HepG2 (cell line): ENCODE results near the gene CDK14. TPM values are rescaled to one million over a fixed set of nuclear protein-coding genes. Genes with fewer than 3 reads are reported as not detected.

Source experiments
- ATAC-seq: fragments of 200-7000 bp; cut with Tn5 transposase; 3 replicates; pipeline ENCODE4 v1.9.1; 2020; ENCODE audit warnings: mild to moderate bottlenecking, moderate library complexity
- BruUV-seq: library from RNA; stranded (reverse); fragments of 400-500 nt; replicated peaks from 2 replicates; lab custom pipeline; 2021; lab: Mats Ljungman, UMichigan
- CTCF ChIA-PET: fragments of 300-600 bp; formaldehyde crosslinking; extraction: SDS; loops from one replicate; lab custom pipeline; 2021; ENCODE audit warnings: low total read pairs, inconsistent platforms, low intra/inter-chr PET ratio; lab: Yijun Ruan, JAX
- POLR2A ChIA-PET: fragments of 350-600 bp; sonication (Branson Sonifier 250); formaldehyde crosslinking; loops from one replicate; lab custom pipeline; 2020; ENCODE audit warnings: antibody characterized with exemption, inconsistent platforms; lab: Yijun Ruan, JAX
- DNase-seq: peaks from one replicate; pipeline ENCODE4 v3.0.0-alpha.2; 2015; ENCODE audit warnings: low spot score
- FAIRE-seq: peaks from 3 replicates; lab custom pipeline; 2011; peaks lifted over from hg19 to GRCh38; lab: Jason Lieb, UNC
- H2AFZ ChIP-seq: one replicate; pipeline ENCODE4 v1.6.1; 2011; ENCODE audit warnings: low read length, inconsistent platforms
- H3K27ac ChIP-seq: fragments of 300-600 bp; 3 replicates; pipeline ENCODE4 v1.8.0; 2011; ENCODE audit warnings: mixed run types, mild to moderate bottlenecking, mixed read lengths, low read length, inconsistent platforms; ENCODE audit not compliant: insufficient read depth; ENCODE audit errors: extremely low read length
- H3K27me3 ChIP-seq, 2 experiments: fragments of 200-600 bp in 1 of 2; 2 replicates in 1 of 2; 3 replicates in 1 of 2; pipeline versions ENCODE4 v1.6.0 to v1.8.0; 2011; ENCODE audit warnings: low read length in 2 of 2, mild to moderate bottlenecking in 2 of 2, moderate library complexity in 2 of 2, inconsistent platforms in 1 of 2; ENCODE audit not compliant: insufficient read depth in 2 of 2, control insufficient read depth in 1 of 2
- H3K36me3 ChIP-seq, 2 experiments: fragments of 200-600 bp in 1 of 2; replicated peaks in 1 of 2; 2 replicates in 1 of 2; 3 replicates in 1 of 2; pipeline versions ENCODE4 v1.5.1 to v1.8.0; 2011; ENCODE audit warnings: low read length in 2 of 2, inconsistent platforms in 1 of 2; ENCODE audit not compliant: insufficient read depth in 2 of 2, control insufficient read depth in 1 of 2
- H3K4me1 ChIP-seq: 2 replicates; pipeline ENCODE4 v1.5.1; 2012; ENCODE audit warnings: low read length, inconsistent platforms; ENCODE audit not compliant: insufficient read depth
- H3K4me2 ChIP-seq: 2 replicates; pipeline ENCODE4 v1.6.0; 2011; ENCODE audit warnings: low read depth, low read length, inconsistent platforms
- H3K4me3 ChIP-seq, 3 experiments: fragments of 200-600 bp in 1 of 3; sonication (generic), shearing (Covaris generic) in 1 of 3; replicated peaks in 1 of 3; 2 replicates each; pipeline ENCODE4 v1.5.1; 2011 to 2016; ENCODE audit warnings: low read length in 3 of 3, inconsistent platforms in 2 of 3, low read depth in 2 of 3, mild to moderate bottlenecking in 2 of 3, control low read depth in 1 of 3, mixed read lengths in 1 of 3; ENCODE audit not compliant: insufficient read depth in 1 of 3
- H3K79me2 ChIP-seq: one replicate; pipeline ENCODE4 v1.6.1; 2011; ENCODE audit warnings: low read length, inconsistent platforms; ENCODE audit not compliant: insufficient read depth
- H3K9ac ChIP-seq: 2 replicates; pipeline ENCODE4 v1.6.0; 2011; ENCODE audit warnings: mild to moderate bottlenecking, low read depth, low read length, inconsistent platforms; ENCODE audit not compliant: insufficient read depth
- H3K9me3 ChIP-seq: 2 replicates; pipeline ENCODE4 v1.5.1; 2012; ENCODE audit warnings: mild to moderate bottlenecking, low read length
- H4K20me1 ChIP-seq: 2 replicates; pipeline ENCODE4 v1.6.0; 2011; ENCODE audit warnings: inconsistent platforms, mild to moderate bottlenecking, low read length, moderate library complexity; ENCODE audit not compliant: insufficient read depth
- CAMTA2 ChIP-seq: sonication (generic); formaldehyde crosslinking; IDR thresholded peaks from 2 replicates; pipeline ENCODE4 v1.4.0; 2020; ENCODE audit warnings: mild to moderate bottlenecking, missing genetic modification reagents, borderline replicate concordance
- CREB1 ChIP-seq, 2 experiments: fragments of 450-650 bp in 1 of 2; IDR thresholded peaks; 2 replicates each; pipeline ENCODE4 v1.6.1; 2016 to 2017; ENCODE audit warnings: control low read depth in 1 of 2, mild to moderate bottlenecking in 1 of 2, missing compliant biosample characterization in 1 of 2, missing genetic modification characterization in 1 of 2
- CREB3 ChIP-seq: sonication (generic); formaldehyde crosslinking; IDR thresholded peaks from 2 replicates; pipeline ENCODE4 v1.5.0; 2020; ENCODE audit warnings: missing genetic modification reagents
- ELF1 ChIP-seq: sonication (generic); formaldehyde crosslinking; IDR thresholded peaks from 2 replicates; pipeline ENCODE4 v1.4.0; 2020; ENCODE audit warnings: missing genetic modification reagents
- MTERF4 ChIP-seq: sonication (generic); formaldehyde crosslinking; IDR thresholded peaks from 2 replicates; pipeline ENCODE4 v1.8.0; 2023; ENCODE audit warnings: mild to moderate bottlenecking, missing genetic modification reagents
- NCOA2 ChIP-seq: sonication (generic); formaldehyde crosslinking; IDR thresholded peaks from 2 replicates; pipeline ENCODE4 v1.8.0; 2022; ENCODE audit warnings: inconsistent platforms
- NFIB ChIP-seq: sonication (generic); formaldehyde crosslinking; IDR thresholded peaks from 2 replicates; pipeline ENCODE4 v1.9.0; 2021; ENCODE audit warnings: missing genetic modification reagents, mild to moderate bottlenecking, borderline replicate concordance
- REL ChIP-seq: sonication (generic); formaldehyde crosslinking; conservative IDR thresholded peaks from 2 replicates; pipeline ENCODE4 v1.8.0; 2022; ENCODE audit warnings: mild to moderate bottlenecking, missing genetic modification reagents, moderate library complexity
- RNF2 ChIP-seq: fragments of 450-650 bp; conservative IDR thresholded peaks from 2 replicates; pipeline ENCODE4 v1.6.1; 2016; ENCODE audit warnings: low read depth
- TEAD3 ChIP-seq: optimal IDR thresholded peaks from 2 replicates; pipeline ENCODE3; 2016; ENCODE audit warnings: borderline replicate concordance
- TERF1 ChIP-seq: sonication (generic); formaldehyde crosslinking; IDR thresholded peaks from 2 replicates; pipeline ENCODE4 v1.8.0; 2022; ENCODE audit warnings: mild to moderate bottlenecking, missing genetic modification reagents, moderate library complexity
- U2AF1 ChIP-seq: fragments of 200-400 bp; formaldehyde crosslinking; optimal IDR thresholded peaks from 2 replicates; pipeline ENCODE3; 2017; ENCODE audit warnings: mild to moderate bottlenecking, low read depth, low read length
- ZFP37 ChIP-seq: sonication (generic); formaldehyde crosslinking; IDR thresholded peaks from 2 replicates; pipeline ENCODE4 v1.4.0; 2020; ENCODE audit warnings: missing genetic modification reagents, borderline replicate concordance
- ZNF549 ChIP-seq: sonication (generic); formaldehyde crosslinking; IDR thresholded peaks from 2 replicates; pipeline ENCODE4 v1.5.0; 2020; ENCODE audit warnings: missing genetic modification reagents
- ZNF674 ChIP-seq: sonication (generic); formaldehyde crosslinking; IDR thresholded peaks from 2 replicates; pipeline ENCODE4 v1.5.0; 2020; ENCODE audit warnings: low read depth, mild to moderate bottlenecking, missing genetic modification reagents
- WGBS: methylation state at CpG from one replicate; pipeline ENCODE4 v1.1.6; 2017; ENCODE audit warnings: low lambda C conversion rate; 5-methylcytosine and 5-hydroxymethylcytosine counted together
- in situ Hi-C: cut with HindIII; loops from 2 replicates; pipeline ENCODE4 v1.10.0; 2017; ENCODE audit warnings: low pct_unique_long_range_greater_than_20kb; ENCODE audit not compliant: extremely low pct_ligation_motif_present
- intact Hi-C: fragments of 100-400 bp; cut with micrococcal nuclease; formaldehyde crosslinking; loops from one replicate; pipeline ENCODE4 v1.10.0; 2022; ENCODE audit not compliant: unreplicated experiment
- polyA plus RNA-seq, 8 experiments: library from polyadenylated mRNA; depleted of rRNA in 3 of 8; stranded (reverse) in 7 of 8; unstranded in 1 of 8; fragments of >200 nt; fragmentation: Illumina TruSeq in 4 of 8; extraction: Trizol in 4 of 8; gene quantifications; 2 replicates each; pipeline versions ENCODE4 v1.2.1 to v1.2.3, GENCODE V29; 2011 to 2016; ENCODE audit warnings: low read depth in 4 of 8, missing spikeins in 1 of 8, mixed read lengths in 1 of 8; ENCODE audit not compliant: insufficient read depth in 1 of 8
- total RNA-seq, 5 experiments: library from RNA; depleted of rRNA; stranded (reverse); fragments of >200 nt; fragmentation: Illumina TruSeq; extraction: Trizol; gene quantifications; 2 replicates each; pipeline ENCODE4 v1.2.3, GENCODE V29; 2016; ENCODE audit warnings: low read depth in 1 of 5

Gene CDK14
- total and polyA plus RNA-seq, 2 of the 13 experiments (the other 11 are each of a cell fraction or from before 2014, with no cell fraction given), result 0.26 to 0.71 TPM

GRCh38 chr7:91140982-91141381 is 544.9 kb downstream of the CDK14 start:
- Histone ChIP-seq H3K4me1 (no peaks in the 10 kb centered on the region), H3K79me2 (no peaks in the 10 kb centered on the region), H3K4me2 (no peak overlapping the region), H2AFZ (no peak overlapping the region), H3K9me3 (no peaks in the 10 kb centered on the region), H3K27ac (no peak overlapping the region), H3K27me3 (no peaks in the 10 kb centered on the region; a peak in 1 of 5 replicates), H3K4me3 (no peak overlapping the region), H4K20me1 (no peaks in the 10 kb centered on the region), H3K36me3 (no peaks in the 10 kb centered on the region), H3K9ac (no peak overlapping the region)
- 17% methylated on average over 4 of the region's 4 CpGs for WGBS
- BruUV-seq, result no TSS peak
- in situ Hi-C loops, result no loop called here
- CTCF ChIA-PET, result no interaction called here
- POLR2A ChIA-PET, result no interaction called here
- TF ChIP-seq ZNF674 (no peak), ELF1 (CRISPR knock-in tag) (no peak), CREB1 (IDR thresholded peaks at IDR 0.05) (peak; percentile 70), CREB1 (CRISPR knock-in tag; IDR thresholded peaks at IDR 0.05) (no peak), U2AF1 (no peak)
- intact Hi-C loops, result no loop called here
- DNase-seq (no peak), ATAC-seq (no peak), FAIRE-seq (no peak)

- H3K4me1 ChIP-seq, result no peaks in the 10 kb centered on the region
- 0% methylated on average over 1 of the region's 1 CpG for WGBS
- H3K36me3 ChIP-seq, result no peaks in the 10 kb centered on the region
- H3K27ac ChIP-seq, result no peak overlapping the region
- no peaks in the 10 kb centered on the region for H3K9me3 ChIP-seq
- no peak overlapping the region for H2AFZ ChIP-seq
- POLR2A ChIA-PET, result no interaction called here
- no peaks in the 10 kb centered on the region for H4K20me1 ChIP-seq
- no peak overlapping the region for H3K9ac ChIP-seq
- CTCF ChIA-PET, result no interaction called here
- H3K4me3 ChIP-seq, result no peak overlapping the region
- in situ Hi-C loops, result no loop called here
- DNase-seq (no peak), ATAC-seq (no peak), FAIRE-seq (no peak)
- BruUV-seq, result no TSS peak
- no peak overlapping the region for H3K4me2 ChIP-seq
- TF ChIP-seq RNF2 (no peak), ZNF549 (CRISPR knock-in tag) (no peak), ZFP37 (CRISPR knock-in tag) (no peak), CREB3 (CRISPR knock-in tag) (no peak), NCOA2 (no peak), NFIB (CRISPR knock-in tag) (no peak), CAMTA2 (CRISPR knock-in tag) (no peak), TERF1 (CRISPR knock-in tag) (no peak), TEAD3 (CRISPR knock-in tag) (no peak), MTERF4 (no peak), REL (CRISPR knock-in tag) (no peak)
- TF ChIP-seq, all 625 proteins: peak for 0
- no peaks in the 10 kb centered on the region; a peak in 1 of 5 replicates for H3K27me3 ChIP-seq
- intact Hi-C loops, result no loop called here
- no peaks in the 10 kb centered on the region for H3K79me2 ChIP-seq
Observed at GRCh38 chr7:91142743-91143142, 546.6 kb downstream of the CDK14 start.
